Measurements from ENCODE around the gene FUBP1.

Gene FUBP1

GRCh38 chr1:77978293-77978968, 441 bp downstream of the FUBP1 start:
- in situ Hi-C loops (cut with HindIII; ENCODE audit: low sequenced_read_pairs), result no loop called here
- no peak for TF ChIP-seq CTCF (IDR thresholded peaks at IDR 0.05; ENCODE audit: low read depth, low read length)
- DNase-seq (ENCODE audit: low read depth, low spot score), result peak; percentile 93
- peak overlapping the region; percentile 100 for H3K4me3 ChIP-seq (ENCODE audit: low read depth, low read length)

- TF ChIP-seq CTCF (IDR thresholded peaks at IDR 0.05; ENCODE audit: low read depth, low read length), result no peak
- H3K4me3 ChIP-seq (ENCODE audit: low read depth, low read length), result peak overlapping the region; percentile 100
- DNase-seq (ENCODE audit: low read depth, low spot score), result no peak
- in situ Hi-C loops (cut with HindIII; ENCODE audit: low sequenced_read_pairs), result no loop called here
Measured at GRCh38 chr1:77977989-77978292, 931 bp downstream of the FUBP1 start.

- no peak for DNase-seq (ENCODE audit: low read depth, low spot score)
- TF ChIP-seq CTCF (IDR thresholded peaks at IDR 0.05; ENCODE audit: low read depth, low read length), result no peak
- peak overlapping the region; percentile 100 for H3K4me3 ChIP-seq (ENCODE audit: low read depth, low read length)
- in situ Hi-C loops (cut with HindIII; ENCODE audit: low sequenced_read_pairs), result no loop called here
Measured at GRCh38 chr1:77976433-77977076, 2.3 kb downstream of the FUBP1 start.

GRCh38 chr1:77975907-77976306, 3.0 kb downstream of the FUBP1 start:
- peak overlapping the region; percentile 100 for H3K4me3 ChIP-seq (ENCODE audit: low read depth, low read length)
- TF ChIP-seq CTCF (IDR thresholded peaks at IDR 0.05; ENCODE audit: low read depth, low read length), result no peak
- in situ Hi-C loops (cut with HindIII; ENCODE audit: low sequenced_read_pairs), result no loop called here
- peak; percentile 48 for DNase-seq (ENCODE audit: low read depth, low spot score)

GRCh38 chr1:77975386-77975785, 3.5 kb downstream of the FUBP1 start:
- TF ChIP-seq CTCF (IDR thresholded peaks at IDR 0.05; ENCODE audit: low read depth, low read length), result no peak
- peak; percentile 39 for DNase-seq (ENCODE audit: low read depth, low spot score)
- peak overlapping the region; percentile 23 for H3K4me3 ChIP-seq (ENCODE audit: low read depth, low read length)
- in situ Hi-C loops (cut with HindIII; ENCODE audit: low sequenced_read_pairs), result no loop called here

- no peak for DNase-seq (ENCODE audit: low read depth, low spot score)
- H3K4me3 ChIP-seq (ENCODE audit: low read depth, low read length), result no peak overlapping the region
- in situ Hi-C loops (cut with HindIII; ENCODE audit: low sequenced_read_pairs), result no loop called here
- TF ChIP-seq CTCF (IDR thresholded peaks at IDR 0.05; ENCODE audit: low read depth, low read length), result no peak
Measured at GRCh38 chr1:77972080-77972479, 6.8 kb downstream of the FUBP1 start.

Measured in astrocyte of the spinal cord (primary cell).